GM18867 (cell line): ENCODE results near the gene RBM42.
"Not testable (repeated sequence)": the region's sequence is repeated elsewhere in the genome, so short reads cannot be mapped to it uniquely, and the experiment has no call there.

Experiments
- ATAC-seq: cut with Tn5 transposase; IDR thresholded peaks from one replicate; pipeline ENCODE4 v1.9.1; 2021; ENCODE audit warnings: mild to moderate bottlenecking, moderate library complexity; ENCODE audit not compliant: unreplicated experiment

RBM42 gene

DNA sequence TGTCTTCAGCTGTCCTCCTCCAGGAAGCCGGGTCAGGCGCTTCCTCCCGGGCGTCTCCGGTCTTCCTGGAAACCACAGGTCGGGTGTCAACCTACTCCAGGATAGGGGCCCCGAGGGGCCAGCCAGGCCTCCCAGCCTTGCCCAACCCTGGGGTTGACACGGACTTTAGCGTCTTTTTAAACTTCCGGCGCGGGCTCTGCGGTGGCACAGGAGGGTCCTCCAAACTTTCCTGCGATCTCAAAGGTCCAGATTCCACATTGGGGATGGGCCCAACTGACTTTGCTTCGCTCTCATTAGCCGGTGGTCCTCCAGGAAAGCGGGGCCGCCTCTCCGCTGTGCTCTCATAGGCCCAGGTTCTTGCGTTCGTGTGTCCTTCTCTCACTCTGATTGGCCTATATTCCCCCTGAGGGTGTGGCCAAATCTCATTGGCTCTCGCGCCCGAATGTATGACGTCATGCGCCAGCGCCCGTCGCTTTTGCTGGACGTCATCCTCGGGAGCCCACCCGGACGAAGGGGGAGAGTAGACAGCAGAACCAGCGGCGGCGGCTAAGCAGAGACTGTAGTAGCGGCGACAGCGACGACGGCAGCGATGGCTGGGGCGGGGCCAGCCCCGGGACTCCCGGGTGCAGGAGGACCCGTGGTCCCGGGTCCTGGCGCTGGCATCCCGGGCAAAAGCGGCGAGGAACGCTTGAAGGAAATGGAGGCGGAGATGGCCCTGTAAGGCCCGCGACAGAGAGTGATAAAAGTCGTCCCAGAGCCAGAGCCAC, at the start of gene RBM42:
TSS of gene RBM42 (plus strand) at position 472 of the 767 bp plus-strand sequence. CDS start at position 590, 118 bp downstream.
- ATAC-seq, result peak; percentile 96

DNA sequence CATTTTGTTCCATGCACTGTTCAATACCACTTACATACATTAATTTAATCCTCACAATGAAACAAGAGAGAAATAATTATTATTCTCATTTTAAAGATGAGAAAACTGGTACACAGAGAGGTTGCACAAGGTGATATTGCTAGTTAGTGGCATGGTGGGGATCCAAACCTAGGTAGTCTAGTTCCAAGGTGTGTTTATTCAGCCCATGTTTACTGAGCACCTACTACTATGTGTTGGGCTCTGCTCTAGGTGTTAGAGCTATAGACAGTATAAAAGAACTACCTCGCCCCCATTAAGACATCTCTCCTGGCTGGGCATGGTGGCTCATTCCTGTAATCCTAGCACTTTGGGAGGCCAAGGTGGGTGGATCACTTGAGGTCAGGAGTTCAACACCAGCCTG, 46.1 kb upstream of the RBM42 start:
- no peak for ATAC-seq

GRCh38 chr19:35585848-35586247, 43.0 kb upstream of the RBM42 start, which contains the start of gene PMIS2:
Gene PMIS2 (plus strand): TSS chr19:35586173. CDS start chr19:35586260, 87 bp downstream.
- ATAC-seq, result no peak

GRCh38 chr19:35587321-35587720, 41.5 kb upstream of the RBM42 start:
- no peak for ATAC-seq

DNA sequence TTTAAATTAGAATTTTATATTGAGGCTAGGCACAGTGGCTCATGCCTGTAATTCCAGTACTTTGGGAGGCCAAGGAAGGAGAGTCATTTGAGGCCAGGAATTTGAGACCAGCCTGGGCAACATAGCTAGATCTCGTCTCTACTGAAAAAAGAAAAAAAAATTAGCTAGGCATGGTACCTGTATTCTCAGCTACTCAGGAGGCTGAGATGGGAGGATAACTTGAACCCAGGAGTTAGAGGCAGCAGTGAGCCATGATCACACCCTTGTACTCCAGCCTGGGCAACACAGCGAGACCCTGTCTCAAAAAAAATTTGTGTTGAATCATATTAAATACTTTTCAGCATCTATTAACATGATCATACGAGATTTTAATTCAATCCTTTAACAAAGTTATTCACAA, 38.0 kb upstream of the RBM42 start:
- no peak for ATAC-seq

DNA sequence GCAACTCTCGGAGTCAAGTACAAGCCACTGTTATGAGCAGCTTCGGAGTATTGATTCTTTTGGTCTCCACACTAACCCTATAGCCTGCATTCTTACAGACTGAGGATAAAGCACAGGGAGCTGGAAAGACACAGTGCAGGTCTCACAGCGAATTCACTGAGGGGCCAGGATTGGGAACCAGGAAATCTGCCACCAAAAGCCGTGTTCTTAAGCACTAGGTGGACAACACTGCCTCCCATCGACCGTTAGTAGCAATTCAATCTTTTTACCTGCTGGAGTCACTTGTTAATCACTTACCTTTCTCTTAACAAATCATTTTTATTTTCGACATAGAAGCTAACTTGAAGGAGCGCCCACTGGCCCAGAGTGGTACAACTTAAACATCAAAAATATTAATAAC, 36.6 kb upstream of the RBM42 start:
- ATAC-seq, result no peak

GRCh38 chr19:35595026-35595425, 33.8 kb upstream of the RBM42 start:
- ATAC-seq, result not testable (repeated sequence)

DNA sequence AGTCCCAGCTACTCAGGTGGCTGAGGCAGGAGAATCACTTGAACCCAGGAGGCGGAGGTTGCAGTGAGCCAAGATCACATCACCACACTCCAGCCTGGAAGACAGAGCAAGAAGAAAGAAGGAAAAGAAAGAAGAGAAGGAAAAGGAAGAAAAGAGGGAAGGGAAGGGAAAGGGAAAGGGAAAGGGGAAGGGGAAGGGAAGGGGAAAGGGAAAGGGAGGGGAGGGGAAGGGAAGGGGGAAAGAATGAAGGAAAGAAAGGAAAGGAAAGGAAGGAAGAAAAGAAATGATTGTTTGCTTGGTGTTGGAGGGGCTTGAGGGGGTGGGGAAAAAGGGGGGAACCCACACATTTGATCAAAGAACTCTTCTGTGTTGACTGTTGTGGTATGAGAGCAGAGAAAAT, 32.9 kb upstream of the RBM42 start:
- no peak for ATAC-seq

DNA sequence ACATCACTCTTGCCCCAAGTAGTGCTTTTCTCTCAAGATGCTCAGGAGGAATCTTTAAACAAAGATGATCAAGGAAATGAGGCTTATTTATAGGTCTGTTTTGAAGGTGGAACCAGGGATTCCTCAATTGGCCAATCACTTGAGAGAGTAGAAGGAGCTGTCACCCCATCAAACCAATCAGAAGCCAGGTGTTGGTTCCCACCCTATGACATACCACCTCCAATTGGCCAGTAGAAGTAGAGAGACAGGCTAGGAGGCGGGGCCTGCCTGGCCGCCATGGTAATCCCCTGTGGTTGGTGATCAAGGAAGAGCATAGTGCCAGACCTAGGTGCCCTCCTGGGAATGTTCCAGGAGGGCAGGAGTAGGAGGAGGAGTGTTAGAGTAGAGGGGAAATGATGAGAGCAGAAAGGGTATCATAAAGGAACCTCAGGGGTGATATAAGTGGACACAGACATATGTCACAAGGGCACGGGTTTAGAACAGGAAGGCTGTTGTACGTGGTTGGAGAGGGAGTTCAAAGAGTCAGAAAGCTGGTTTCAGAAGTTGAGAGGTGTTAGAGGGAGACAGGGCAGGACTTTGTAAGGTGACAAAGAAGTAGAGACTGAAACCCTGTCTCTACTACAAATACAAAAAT, 32.4 kb upstream of the RBM42 start:
- peak; percentile 88 for ATAC-seq

DNA sequence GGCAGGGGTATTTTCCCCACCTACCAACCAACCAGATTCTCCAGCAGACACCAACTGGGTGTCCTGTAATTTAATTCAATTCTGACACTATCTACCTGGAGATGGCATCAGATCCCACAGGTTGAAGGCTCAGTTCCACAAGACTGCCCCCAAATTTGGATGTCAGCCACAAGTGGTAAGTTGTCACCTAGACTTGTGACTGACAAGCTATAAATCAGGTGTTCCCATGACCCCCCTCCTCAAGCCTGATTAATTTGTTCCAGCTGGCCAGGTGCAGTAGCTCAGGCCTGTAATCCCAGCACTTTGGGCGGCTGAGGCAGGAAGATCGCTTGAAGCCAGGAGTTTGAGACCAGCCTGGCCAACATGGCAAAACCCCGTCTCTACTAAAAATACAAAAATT, 26.9 kb upstream of the RBM42 start:
- no peak for ATAC-seq

- ATAC-seq, result not testable (repeated sequence)
These were observed 24.4 kb upstream of the RBM42 start for GRCh38 chr19:35604436-35604835.

GRCh38 chr19:35607170-35607569, 21.7 kb upstream of the RBM42 start:
- not testable (repeated sequence) for ATAC-seq

- no peak for ATAC-seq
These were observed 21.2 kb upstream of the RBM42 start for GRCh38 chr19:35607661-35608060.

DNA sequence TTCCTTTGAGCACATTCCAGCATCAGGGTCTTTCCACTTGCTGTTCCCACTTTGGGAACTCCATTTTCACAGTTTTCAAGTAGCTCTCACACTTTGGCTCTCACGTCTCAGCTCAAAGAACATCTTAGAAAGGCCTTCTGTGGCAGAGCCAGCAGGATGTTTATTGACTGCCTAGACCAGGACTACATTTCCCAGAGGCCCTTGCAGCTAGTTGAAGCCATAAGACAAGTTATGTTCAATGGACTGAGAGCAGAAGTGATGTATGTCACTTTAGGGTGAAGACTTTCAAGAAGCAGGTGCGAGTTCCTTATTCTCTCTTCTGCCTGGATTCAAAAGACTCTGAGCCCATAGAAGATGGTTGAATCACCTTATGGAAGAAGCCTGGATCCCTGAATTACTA, 20.6 kb upstream of the RBM42 start:
- no peak for ATAC-seq

DNA sequence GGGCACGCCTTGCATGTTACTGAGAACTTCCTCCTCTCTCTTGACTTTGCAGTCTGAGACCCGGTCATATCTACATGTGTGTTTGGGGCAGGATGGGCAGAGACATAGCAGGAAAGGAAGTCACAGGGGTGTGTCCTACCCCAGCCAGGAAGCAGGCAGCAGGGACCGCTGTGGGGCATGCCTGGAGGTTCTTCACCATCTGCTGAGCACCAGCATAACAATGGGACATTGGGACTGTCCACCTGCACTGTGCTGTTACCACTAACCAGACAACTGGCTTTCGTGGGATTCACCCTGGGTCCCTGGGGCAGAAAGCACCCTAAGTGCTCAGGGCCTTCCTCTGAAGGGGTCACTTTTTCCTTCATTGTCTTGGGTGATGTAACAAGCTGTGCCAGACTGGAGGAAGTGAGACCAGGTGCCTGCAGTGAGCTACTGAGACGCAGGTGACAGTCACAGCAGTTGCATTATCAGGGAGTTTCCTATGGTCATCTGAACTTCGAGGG, 18.9 kb upstream of the RBM42 start:
- no peak for ATAC-seq

DNA sequence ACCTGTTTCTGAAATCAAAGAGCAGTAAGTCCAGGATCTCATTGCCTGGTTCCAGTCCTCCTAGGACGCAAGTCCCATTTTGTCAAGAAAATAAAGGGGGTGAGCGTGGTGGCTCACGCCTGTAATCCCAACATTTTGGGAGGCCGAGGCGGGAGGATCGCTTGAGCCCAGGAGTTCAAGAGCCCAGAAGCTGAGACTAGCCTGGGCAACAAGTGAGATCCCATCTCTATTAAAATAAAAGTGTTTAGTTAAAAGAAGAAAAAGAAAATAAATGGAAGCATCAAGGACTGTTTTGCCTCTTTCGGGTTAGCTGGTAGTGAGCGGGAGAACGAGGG, 16.6 kb upstream of the RBM42 start:
- ATAC-seq, result peak; percentile 4

- ATAC-seq, result peak; percentile 92
These were observed 16.1 kb upstream of the RBM42 start, which contains the start of gene HAUS5 for GRCh38 chr19:35612559-35613321. Gene HAUS5 (plus strand): TSS chr19:35612735. CDS start chr19:35612795, 60 bp downstream.

GRCh38 chr19:35613574-35613973, 15.3 kb upstream of the RBM42 start:
- ATAC-seq, result no peak

DNA sequence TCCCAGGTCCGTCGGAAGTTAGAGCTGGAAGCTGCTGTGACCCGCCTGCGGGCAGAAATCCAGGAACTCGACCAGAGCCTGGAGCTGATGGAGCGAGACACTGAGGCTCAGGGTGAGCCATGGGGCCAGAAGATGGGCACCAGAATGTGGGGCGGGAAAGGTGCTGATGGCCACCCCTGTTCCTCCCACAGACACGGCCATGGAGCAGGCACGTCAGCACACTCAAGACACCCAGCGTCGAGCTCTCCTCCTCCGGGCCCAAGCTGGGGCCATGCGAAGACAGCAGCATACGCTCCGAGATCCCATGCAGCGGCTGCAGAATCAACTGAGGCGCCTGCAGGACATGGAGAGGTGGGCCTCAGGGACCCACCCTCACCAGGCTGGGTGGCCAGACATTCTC, 13.8 kb upstream of the RBM42 start:
- ATAC-seq, result no peak

GRCh38 chr19:35618857-35619256, 10.0 kb upstream of the RBM42 start:
- ATAC-seq, result no peak

- no peak for ATAC-seq
These were observed 9.4 kb upstream of the RBM42 start for GRCh38 chr19:35619290-35619923.
